GM12865 (cell line): Measurements from ENCODE around the gene DOK3.

Source experiments
- DNase-seq: peaks from one replicate; pipeline ENCODE4 v3.0.0; 2010; ENCODE audit warnings: low read depth
- H3K4me3 ChIP-seq: 2 replicates; pipeline ENCODE4 v1.5.1; 2011; ENCODE audit warnings: mild to moderate bottlenecking, low read depth, low read length, control low read depth
- TF ChIP-seq, protein P1 (sequence below): IDR thresholded peaks from 2 replicates; pipeline ENCODE4 v1.5.1; 2011; ENCODE audit warnings: low read length, control low read depth, low read depth, inconsistent platforms; ENCODE audit not compliant: insufficient read depth; ENCODE audit errors: missing control alignments

DOK3 gene

DNA sequence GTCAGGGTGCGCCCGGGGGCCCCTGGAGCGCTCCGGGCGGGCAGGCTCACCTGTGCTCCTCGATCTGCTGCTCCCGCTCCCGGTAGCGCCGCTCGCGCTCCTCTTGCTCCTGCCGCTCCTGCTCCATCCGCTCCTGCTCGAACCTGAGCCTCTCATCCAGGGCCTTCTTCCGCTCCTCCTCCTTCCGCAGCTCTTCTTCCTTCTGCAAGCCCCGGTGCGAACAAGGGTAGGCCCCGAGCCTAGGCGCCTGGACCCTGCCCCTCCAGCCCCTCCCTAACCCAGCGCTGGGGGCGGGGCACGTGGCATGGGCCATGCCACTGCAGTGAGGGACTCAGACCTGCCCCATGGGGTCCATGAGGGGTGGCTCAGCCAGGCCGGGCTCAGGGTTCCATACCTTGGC is 42.8 kb downstream of the DOK3 start:
- TF ChIP-seq, protein P1, sequence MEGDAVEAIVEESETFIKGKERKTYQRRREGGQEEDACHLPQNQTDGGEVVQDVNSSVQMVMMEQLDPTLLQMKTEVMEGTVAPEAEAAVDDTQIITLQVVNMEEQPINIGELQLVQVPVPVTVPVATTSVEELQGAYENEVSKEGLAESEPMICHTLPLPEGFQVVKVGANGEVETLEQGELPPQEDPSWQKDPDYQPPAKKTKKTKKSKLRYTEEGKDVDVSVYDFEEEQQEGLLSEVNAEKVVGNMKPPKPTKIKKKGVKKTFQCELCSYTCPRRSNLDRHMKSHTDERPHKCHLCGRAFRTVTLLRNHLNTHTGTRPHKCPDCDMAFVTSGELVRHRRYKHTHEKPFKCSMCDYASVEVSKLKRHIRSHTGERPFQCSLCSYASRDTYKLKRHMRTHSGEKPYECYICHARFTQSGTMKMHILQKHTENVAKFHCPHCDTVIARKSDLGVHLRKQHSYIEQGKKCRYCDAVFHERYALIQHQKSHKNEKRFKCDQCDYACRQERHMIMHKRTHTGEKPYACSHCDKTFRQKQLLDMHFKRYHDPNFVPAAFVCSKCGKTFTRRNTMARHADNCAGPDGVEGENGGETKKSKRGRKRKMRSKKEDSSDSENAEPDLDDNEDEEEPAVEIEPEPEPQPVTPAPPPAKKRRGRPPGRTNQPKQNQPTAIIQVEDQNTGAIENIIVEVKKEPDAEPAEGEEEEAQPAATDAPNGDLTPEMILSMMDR: no peak
- no peak overlapping the region for H3K4me3 ChIP-seq
- no peak for DNase-seq

DNA sequence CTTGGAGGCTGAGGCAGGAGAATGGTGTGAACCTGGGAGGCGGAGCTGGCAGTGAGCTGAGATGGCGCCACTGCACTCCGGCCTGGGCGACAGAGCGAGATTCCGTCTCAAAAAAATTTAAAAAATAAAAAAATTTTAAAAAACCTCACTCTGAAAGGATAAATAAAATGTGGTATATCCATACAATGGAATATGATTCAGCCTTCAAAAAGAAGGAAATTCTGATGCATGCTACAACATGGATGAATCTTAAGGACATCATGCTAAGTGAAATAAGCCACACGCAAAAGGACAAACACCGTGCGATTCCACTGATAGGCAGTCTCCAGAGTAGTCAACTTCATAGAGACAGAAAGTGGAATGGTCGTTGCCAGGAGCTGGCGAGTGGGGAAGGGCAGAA is 44.6 kb downstream of the DOK3 start:
- no peak overlapping the region for H3K4me3 ChIP-seq
- DNase-seq: no peak
- TF ChIP-seq, protein P1: no peak

DNA sequence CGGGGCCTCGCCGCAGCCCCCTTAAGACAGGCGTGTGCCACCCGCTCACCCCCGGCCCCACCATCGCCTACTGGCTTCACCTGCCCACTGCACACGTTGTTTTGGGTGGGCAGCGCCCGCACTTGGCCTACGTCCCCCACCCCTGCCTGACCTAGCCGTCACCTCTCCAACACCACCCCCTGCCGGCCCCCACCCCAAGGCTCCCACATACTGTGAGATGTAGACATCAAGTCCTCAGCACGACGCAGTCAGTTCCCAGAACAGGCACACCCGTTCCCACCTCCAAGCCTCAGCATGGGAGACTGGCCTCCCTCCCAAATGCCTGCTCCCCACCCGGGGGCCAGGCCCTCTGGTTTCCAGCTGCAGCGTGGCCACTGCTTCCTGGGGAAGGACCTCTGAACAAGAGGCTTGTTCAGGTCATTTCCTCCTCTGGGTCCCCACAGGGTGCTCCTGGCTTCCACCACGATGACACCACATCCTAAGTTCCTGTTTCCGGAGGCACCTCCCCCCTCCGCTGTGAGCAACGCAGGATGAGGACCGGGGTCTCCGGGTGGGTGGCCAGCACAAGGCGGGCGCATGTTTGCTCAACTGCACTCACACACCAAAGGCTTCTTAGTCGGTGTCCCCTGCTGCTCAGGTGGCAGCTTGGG is 47.5 kb downstream of the DOK3 start:
- TF ChIP-seq, protein P1: no peak
- no peak overlapping the region for H3K4me3 ChIP-seq
- no peak for DNase-seq

DNA sequence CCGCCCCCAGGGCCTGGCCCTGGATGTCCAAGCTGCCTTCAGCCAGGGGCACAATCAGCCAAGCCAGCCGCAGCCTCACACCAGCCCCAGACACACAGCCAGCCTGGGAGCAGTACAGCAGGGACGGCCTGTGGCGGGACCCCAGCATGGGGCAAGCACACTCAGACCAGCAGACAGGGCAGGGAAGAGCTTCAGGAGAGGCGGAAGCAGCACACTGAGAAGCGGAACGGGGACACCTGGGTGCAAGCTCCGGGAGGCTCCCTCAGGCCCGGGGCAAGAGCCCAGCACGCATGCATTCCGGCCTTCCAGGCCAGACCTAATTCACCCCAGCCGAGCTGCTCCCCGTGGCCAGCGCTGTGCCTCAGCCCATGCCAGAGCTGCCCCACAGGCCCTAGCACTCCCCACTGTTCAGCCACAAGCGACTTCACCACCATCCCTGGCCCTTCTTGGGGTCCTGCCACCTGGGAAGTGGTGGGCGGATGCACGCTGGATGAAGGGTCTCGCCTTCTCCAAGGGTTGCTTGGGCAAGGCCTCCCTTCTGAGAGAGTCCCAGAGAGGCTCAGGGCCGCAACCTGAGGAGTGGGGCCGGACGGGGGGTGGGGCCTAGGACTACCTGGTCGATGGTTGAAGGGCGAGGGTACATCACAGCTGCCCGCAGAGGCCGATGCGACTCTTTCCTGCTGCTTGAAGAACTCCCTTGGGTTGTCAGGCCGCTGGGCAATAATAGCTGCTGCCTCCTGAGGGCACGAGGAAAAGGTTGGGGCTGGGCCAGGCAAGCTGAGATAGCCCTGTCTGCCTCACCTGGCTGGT is 49.6 kb downstream of the DOK3 start:
- TF ChIP-seq, protein P1: no peak
- no peak for DNase-seq

DNA sequence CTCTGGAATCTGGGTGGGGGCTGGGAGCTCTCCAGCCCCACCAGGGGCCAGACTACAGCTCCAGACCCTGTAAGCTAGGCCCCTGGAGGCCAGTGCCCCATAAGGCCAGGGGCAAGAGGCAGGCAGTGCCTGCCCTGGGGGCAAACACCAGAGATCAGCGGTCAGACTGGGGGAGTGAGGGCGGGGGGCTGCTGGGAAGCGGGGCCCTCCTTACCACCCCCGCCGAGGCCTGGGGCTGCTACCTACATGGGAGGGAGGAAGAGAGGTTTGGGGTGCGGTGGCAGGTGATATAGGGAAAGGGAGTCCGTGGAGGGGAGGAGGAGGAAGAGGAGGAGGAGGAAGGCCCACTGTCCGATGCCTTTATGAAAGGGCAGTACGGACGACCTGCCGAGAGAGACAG is 50.3 kb downstream of the DOK3 start:
- H3K4me3 ChIP-seq: no peak overlapping the region
- no peak for DNase-seq
- TF ChIP-seq, protein P1: no peak

More for the DNA sequence above, 49.6 kb downstream of the DOK3 start:
- H3K4me3 ChIP-seq: no peak overlapping the region

DNA sequence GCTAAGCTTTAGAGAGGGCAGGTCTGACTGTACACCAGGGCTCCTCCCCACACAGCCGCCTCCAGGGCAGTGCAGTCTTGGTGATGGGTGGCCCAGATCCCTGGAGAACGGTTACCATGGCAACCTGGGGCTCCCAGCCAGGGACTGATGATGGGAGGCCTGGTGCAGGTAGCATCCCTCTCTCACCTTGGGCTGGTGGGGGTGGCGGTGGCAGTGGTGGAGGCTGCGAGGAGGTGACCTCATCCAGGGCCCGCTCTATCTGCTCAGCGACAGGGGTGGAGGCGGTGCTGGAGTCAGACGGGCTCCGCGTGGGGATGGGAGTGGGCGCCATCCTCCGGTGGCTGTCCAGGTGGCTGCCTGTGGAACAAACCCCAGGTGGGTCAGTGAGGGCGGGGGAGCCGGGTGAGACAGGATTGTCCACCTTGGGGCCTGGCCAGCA is 50.7 kb downstream of the DOK3 start:
- no peak for DNase-seq

More for the DNA sequence above, 50.7 kb downstream of the DOK3 start:
- TF ChIP-seq, protein P1: no peak
- H3K4me3 ChIP-seq: no peak overlapping the region
